Stimulated activated naive B cell treated with anti-CD40 and anti-IgM and Interleukin-4, amounts not matched to agents 10 μg/mL and 1 μg/mL and 100 μg/mL, for 72 hours (primary cell): ENCODE results near the gene RBFOX2.
"Not testable (repeated sequence)": the region's sequence is repeated elsewhere in the genome, so short reads cannot be mapped to it uniquely, and the experiment has no call there.

Experiments
- ATAC-seq, 2 donors: fragments of 150-1000 bp; cut with Tn5 transposase; replicated peaks; 2 replicates each; pipeline ENCODE4 v1.10.0; 2021; ENCODE audit warnings: moderate library complexity in 1 of 2
- DNase-seq: peaks from one replicate; pipeline ENCODE4 v3.0.0; 2021
- H3K27ac Mint-ChIP-seq: one replicate; pipeline ENCODE4 v1.8.0; 2022; ENCODE audit warnings: mild to moderate bottlenecking, mixed read lengths
- H3K27me3 Mint-ChIP-seq, 2 donors: one replicate each; pipeline ENCODE4 v1.8.0; 2022; ENCODE audit warnings: mixed read lengths in 2 of 2
- H3K36me3 Mint-ChIP-seq, 2 donors: one replicate each; pipeline ENCODE4 v1.8.0; 2022; ENCODE audit warnings: mixed read lengths in 2 of 2, mild to moderate bottlenecking in 1 of 2
- H3K4me1 Mint-ChIP-seq, 2 donors: one replicate each; pipeline ENCODE4 v1.8.0; 2022; ENCODE audit warnings: mixed read lengths in 2 of 2, mild to moderate bottlenecking in 1 of 2
- H3K4me3 Mint-ChIP-seq, 2 donors: one replicate each; pipeline ENCODE4 v1.8.0; 2022; ENCODE audit warnings: mild to moderate bottlenecking in 2 of 2, mixed read lengths in 2 of 2, moderate library complexity in 1 of 2
- H3K9me3 Mint-ChIP-seq, 2 donors: one replicate each; pipeline ENCODE4 v1.8.0; 2022; ENCODE audit warnings: mixed read lengths in 2 of 2, mild to moderate bottlenecking in 1 of 2

The RBFOX2 gene

DNA sequence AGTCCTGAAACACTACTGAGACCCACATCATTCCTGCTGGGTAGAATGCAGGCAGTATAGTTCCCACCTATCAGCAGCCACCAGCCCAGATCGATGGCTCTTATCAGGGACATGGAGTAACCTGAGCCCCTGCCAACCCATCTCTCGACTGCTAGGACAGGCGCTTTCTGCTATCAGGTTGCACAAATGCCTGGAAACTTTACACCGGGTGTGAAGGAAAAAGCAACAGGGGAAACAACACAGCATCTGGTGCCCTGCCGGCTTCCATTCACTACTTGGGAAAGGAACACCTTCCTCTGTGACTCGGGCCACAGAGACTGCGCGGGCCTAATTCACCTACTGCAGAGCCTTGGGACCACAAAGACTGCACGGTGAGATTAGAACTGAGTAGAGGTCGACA is 18.5 kb downstream of the RBFOX2 start:
- Mint-ChIP-seq H3K27ac (no peak overlapping the region), H3K9me3 (no peaks in the 10 kb centered on the region), H3K4me3 (no peak overlapping the region), H3K36me3 (no peaks in the 10 kb centered on the region), H3K4me1 (no peaks in the 10 kb centered on the region), H3K27me3 (peaks cover 36 to 42% of the 10 kb centered on the region in 2 donors)
- no peak for DNase-seq
- ATAC-seq = no peak

DNA sequence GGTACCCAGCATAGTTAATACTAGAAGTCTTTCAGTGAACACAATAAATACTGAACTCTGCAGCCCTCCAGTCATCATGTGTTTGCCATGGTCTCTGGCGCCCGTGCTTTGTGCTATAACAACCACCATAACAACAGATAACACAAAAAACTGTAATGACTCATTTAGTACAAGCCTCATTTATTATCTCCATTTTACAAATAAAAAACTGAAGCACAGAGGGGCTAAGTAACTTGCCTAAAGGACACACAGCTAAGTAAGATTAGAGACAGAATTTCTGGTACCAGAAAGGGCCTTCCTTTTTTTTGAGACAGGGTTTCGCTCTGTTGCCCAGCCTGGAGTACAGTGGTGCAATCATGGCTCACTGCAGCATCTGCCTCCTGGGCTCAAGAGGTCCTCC is 19.5 kb downstream of the RBFOX2 start:
- H3K27ac Mint-ChIP-seq = no peak overlapping the region
- no peak overlapping the region for H3K4me3 Mint-ChIP-seq
- no peaks in the 10 kb centered on the region for H3K9me3 Mint-ChIP-seq

DNA sequence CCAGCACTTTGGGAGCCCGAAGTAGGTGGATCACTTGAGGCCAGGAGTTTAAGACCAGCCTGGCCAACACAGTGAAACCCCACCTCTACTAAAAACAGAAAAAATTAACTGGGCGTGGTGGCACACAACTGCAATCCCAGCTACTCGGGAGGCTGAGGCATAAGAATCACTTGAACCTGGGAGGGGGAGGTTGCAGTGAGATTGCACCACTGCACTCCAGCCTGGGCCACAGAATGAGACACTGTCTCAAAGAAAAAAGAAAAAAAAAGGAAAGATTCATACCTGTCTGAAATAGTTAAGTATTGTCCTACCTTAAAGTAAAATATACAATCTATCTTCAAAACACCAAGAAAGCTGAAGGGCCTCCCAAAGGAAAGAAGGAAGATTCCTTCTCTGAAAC is 20.1 kb downstream of the RBFOX2 start:
- DNase-seq (no peak), ATAC-seq (no peak)
- Mint-ChIP-seq H3K36me3 (no peaks in the 10 kb centered on the region), H3K9me3 (no peaks in the 10 kb centered on the region), H3K27me3 (peaks cover 40 to 43% of the 10 kb centered on the region in 2 donors), H3K4me3 (no peak overlapping the region), H3K27ac (no peak overlapping the region), H3K4me1 (no peaks in the 10 kb centered on the region)

More for the DNA sequence above, 19.5 kb downstream of the RBFOX2 start:
- ATAC-seq = no peak
- H3K27me3 Mint-ChIP-seq = peaks cover 40 to 43% of the 10 kb centered on the region in 2 donors
- DNase-seq = no peak
- H3K36me3 Mint-ChIP-seq = no peaks in the 10 kb centered on the region
- no peaks in the 10 kb centered on the region for H3K4me1 Mint-ChIP-seq

DNA sequence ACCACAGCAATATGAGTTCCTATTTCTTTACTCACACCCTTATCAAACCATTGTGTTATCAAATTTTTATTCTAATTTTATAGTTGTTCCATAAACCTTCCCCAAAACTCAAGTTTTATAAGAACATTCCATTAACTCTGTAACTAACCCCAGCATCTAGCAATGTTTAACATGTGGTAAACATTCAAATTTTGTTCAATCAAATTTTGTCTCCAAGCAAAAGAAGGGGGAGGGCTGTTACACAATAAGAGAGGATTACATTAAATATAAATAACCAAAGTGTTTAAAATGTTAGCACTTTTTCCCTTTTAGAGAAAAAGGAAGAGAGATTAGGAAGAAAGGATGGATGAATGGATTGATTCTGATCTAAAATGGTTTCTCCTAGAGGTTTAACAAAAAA is 20.5 kb downstream of the RBFOX2 start:
- no peak for DNase-seq
- ATAC-seq = no peak
- H3K4me1 Mint-ChIP-seq = no peaks in the 10 kb centered on the region
- H3K36me3 Mint-ChIP-seq = no peaks in the 10 kb centered on the region
- H3K9me3 Mint-ChIP-seq = no peaks in the 10 kb centered on the region
- H3K4me3 Mint-ChIP-seq = no peak overlapping the region
- H3K27ac Mint-ChIP-seq = no peak overlapping the region
- peaks cover 36 to 38% of the 10 kb centered on the region in 2 donors for H3K27me3 Mint-ChIP-seq

DNA sequence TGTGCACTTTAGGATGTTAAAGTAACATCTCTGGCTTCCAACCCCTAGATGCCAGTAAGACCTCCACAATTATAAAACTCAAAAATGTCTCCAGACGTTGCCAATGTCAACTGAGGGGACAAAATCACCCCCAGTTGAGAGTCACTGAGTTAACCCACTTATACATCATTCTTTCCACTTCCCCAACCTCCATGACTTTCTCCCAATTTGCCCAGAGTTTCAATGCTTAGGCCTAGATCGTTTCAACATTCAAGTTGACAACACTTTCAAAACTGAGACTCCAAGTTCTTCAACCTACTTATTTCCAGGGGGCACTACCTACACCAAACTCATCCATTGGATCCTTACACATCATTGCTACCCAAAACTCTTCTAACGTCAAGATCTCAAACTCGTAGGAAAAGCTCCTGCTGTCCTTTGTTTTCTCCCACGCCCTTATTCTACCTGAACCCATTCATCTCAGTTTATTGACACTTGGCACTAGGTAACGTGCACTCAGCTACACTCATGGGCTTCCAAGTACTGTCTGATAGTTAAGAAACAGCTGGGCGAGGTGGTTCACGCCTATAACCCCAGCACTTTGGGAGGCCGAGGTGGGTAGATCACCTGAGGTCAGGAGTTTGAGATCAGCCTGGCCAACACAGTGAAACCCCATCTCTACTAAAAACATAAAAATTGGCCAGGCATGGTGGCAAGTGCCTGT is 24.5 kb downstream of the RBFOX2 start:
- no peak for ATAC-seq
- peaks cover 28 to 34% of the 10 kb centered on the region in 2 donors for H3K27me3 Mint-ChIP-seq
- no peaks in the 10 kb centered on the region for H3K9me3 Mint-ChIP-seq
- no peaks in the 10 kb centered on the region for H3K4me1 Mint-ChIP-seq
- no peaks in the 10 kb centered on the region for H3K36me3 Mint-ChIP-seq
- no peak for DNase-seq
- no peak overlapping the region for H3K27ac Mint-ChIP-seq
- H3K4me3 Mint-ChIP-seq = no peak overlapping the region

DNA sequence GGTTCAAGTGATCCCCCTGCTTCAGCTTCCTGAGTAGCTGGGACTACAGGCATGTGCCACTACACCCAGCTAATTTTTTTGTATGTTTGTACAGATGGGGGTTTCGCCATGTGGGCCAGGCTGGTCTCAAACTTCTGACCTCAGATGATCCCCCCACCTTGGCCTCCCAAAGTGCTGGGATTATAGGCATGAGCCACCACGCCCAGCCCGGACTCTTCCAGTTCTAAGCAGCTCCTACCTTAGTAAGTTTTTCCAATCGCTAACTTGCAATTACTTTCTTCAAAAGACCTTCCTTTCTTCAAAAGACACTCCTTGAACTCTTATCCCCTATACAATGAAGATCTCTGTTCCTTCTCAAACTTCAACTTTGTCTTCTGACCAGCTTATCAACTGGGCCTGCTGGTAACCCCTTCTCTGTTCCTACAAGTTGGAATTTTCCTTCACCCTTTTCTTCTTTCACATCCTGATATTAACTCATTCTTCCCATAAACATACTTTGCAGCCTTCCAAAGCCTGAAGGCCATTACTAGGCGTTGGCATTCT is 25.8 kb downstream of the RBFOX2 start:
- DNase-seq = no peak
- no peak for ATAC-seq
- Mint-ChIP-seq H3K27me3 (peaks cover 28 to 41% of the 10 kb centered on the region in 2 donors), H3K36me3 (no peaks in the 10 kb centered on the region), H3K9me3 (no peaks in the 10 kb centered on the region), H3K4me1 (no peaks in the 10 kb centered on the region), H3K27ac (no peak overlapping the region), H3K4me3 (no peak overlapping the region)

DNA sequence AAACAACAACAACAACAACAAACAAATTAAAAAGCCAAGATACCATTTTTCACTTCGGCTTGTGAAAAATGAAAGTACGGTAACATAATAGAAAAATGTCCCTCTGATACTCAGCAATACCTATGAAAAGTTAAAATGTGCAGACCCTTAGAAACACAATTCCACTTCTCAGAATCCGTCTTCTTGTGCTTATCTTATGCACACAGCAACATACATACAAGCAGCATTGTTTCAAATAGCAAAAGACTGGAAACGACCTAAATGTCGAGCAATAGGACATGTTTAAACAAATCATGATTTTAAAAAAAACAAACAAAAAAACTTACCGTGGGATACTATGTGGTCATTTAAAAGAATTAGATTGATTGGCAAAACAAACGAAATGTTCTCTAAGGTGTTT is 26.5 kb downstream of the RBFOX2 start:
- no peaks in the 10 kb centered on the region for H3K36me3 Mint-ChIP-seq
- no peak for ATAC-seq

DNA sequence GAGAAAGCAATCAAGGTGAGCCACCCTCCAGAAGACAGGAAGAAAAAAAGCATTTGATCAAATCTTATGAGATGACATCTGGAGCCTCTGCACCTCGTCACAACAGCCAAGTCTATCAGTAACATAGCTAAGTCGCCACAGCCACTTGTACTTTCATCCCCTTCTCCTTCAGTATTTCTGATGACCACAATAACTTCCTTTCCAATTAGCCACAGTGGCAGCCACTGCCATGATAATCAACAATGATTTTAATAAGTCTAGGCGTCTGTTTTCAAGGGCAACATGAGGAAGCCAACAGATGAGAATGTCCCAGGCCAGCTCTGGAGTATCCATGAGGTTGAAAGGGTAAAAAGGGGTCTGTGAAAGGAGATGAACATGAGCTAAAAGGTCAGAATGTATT is 29.9 kb downstream of the RBFOX2 start:
- Mint-ChIP-seq H3K4me3 (no peak overlapping the region), H3K27me3 (peaks cover 21 to 28% of the 10 kb centered on the region in 2 donors), H3K36me3 (no peaks in the 10 kb centered on the region), H3K4me1 (peaks cover 1 to 10% of the 10 kb centered on the region in 2 donors), H3K9me3 (no peaks in the 10 kb centered on the region), H3K27ac (no peak overlapping the region)
- ATAC-seq (no peak), DNase-seq (no peak)

More for the DNA sequence above, 26.5 kb downstream of the RBFOX2 start:
- no peak overlapping the region for H3K4me3 Mint-ChIP-seq
- no peaks in the 10 kb centered on the region for H3K4me1 Mint-ChIP-seq
- no peak for DNase-seq
- H3K27me3 Mint-ChIP-seq = peaks cover 28 to 41% of the 10 kb centered on the region in 2 donors
- no peak overlapping the region for H3K27ac Mint-ChIP-seq
- H3K9me3 Mint-ChIP-seq = no peaks in the 10 kb centered on the region

DNA sequence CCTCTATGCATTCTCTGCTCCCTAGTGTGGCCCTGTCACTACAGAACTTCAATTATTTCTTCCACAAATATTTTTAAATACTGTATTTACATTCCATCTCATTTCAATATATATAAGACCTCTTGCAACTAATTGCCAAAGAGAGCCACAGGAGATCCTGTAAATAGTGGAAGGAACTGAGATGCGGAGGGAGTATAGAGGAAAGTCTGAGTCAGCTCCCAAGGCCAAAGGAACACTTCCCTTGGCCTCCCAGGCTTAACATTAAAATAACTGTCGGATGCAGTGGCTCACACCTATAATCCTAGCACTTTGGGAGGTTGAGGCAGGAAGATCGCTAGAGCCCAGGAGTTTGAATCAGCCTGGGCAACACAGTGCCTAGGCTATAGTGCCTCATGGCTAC is 31.2 kb downstream of the RBFOX2 start:
- H3K4me3 Mint-ChIP-seq = no peak overlapping the region
- no peak overlapping the region for H3K27ac Mint-ChIP-seq
- ATAC-seq (no peak), DNase-seq (no peak)
- H3K9me3 Mint-ChIP-seq = no peaks in the 10 kb centered on the region
- H3K4me1 Mint-ChIP-seq = peaks cover 1 to 10% of the 10 kb centered on the region in 2 donors
- H3K36me3 Mint-ChIP-seq = no peaks in the 10 kb centered on the region
- peaks cover 21 to 35% of the 10 kb centered on the region in 2 donors for H3K27me3 Mint-ChIP-seq

DNA sequence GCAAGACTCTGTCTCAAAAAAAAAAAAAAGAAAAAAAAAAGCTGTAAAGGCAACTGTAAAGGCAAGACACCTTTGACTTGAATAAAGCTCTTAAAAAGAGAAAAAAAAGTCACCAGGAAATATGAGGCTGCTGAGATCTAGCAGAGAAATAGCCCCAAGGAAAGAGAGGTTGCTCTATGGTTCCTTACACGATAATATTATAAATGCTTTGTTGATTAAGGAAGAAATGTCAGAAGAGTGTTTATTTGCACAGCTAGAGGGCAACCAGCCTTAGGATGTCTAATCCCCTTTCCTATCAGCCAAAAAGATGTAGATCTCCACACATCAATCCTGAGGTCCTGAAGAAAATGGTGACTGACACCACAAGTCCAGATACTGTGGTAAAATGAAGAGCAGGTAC is 32.0 kb downstream of the RBFOX2 start:
- Mint-ChIP-seq H3K9me3 (no peaks in the 10 kb centered on the region), H3K36me3 (no peaks in the 10 kb centered on the region), H3K4me1 (peaks cover 1 to 10% of the 10 kb centered on the region in 2 donors), H3K4me3 (no peak overlapping the region), H3K27ac (no peak overlapping the region), H3K27me3 (peaks cover 21 to 35% of the 10 kb centered on the region in 2 donors)
- ATAC-seq (no peak), DNase-seq (no peak)

DNA sequence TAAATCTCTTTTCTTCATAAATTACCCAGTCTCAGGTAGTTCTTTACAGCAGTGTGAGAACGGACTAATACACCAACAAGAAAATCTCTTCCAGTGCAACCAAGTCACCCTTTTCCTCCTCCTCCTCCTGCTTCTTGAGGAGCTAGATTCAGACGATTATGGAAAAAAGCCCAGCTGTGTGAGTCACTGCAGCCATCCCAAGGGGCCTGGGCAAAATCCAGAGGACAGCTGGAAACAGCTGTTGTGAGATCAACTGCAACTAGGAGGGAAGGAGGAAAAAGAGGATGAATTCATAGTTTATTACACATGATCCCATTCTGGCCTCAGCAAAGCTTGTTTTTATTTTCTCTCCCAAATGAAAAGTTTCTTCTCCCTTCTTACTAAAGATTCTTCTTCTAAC is 32.9 kb downstream of the RBFOX2 start:
- Mint-ChIP-seq H3K4me1 (peaks cover 1 to 10% of the 10 kb centered on the region in 2 donors), H3K36me3 (no peaks in the 10 kb centered on the region), H3K9me3 (no peaks in the 10 kb centered on the region), H3K4me3 (no peak overlapping the region), H3K27ac (no peak overlapping the region), H3K27me3 (peaks cover 17 to 32% of the 10 kb centered on the region in 2 donors)
- no peak for DNase-seq
- no peak for ATAC-seq

DNA sequence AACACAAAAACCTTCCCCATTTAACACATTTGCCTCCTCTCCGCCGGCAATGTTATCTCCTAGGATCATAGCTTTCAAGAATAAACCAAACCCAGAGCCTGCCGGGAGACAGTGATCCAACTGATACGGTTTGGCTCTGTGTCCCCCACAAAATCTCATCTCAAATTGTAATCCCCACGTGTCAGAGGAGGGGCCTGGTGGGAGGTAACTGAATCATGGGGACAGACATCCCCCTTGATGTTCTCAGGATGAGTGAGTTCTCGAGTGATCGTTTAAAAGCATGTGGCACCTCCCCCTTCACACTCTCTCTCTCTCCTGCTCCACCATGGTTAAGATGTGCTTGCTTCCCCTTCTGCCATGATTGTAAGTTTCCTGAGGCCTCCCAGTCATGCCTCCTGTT is 33.3 kb downstream of the RBFOX2 start:
- Mint-ChIP-seq H3K27me3 (peaks cover 15 to 28% of the 10 kb centered on the region in 2 donors), H3K4me3 (no peak overlapping the region), H3K9me3 (no peaks in the 10 kb centered on the region), H3K27ac (no peak overlapping the region), H3K36me3 (no peaks in the 10 kb centered on the region), H3K4me1 (peaks cover 1 to 10% of the 10 kb centered on the region in 2 donors)
- DNase-seq (no peak), ATAC-seq (no peak)

DNA sequence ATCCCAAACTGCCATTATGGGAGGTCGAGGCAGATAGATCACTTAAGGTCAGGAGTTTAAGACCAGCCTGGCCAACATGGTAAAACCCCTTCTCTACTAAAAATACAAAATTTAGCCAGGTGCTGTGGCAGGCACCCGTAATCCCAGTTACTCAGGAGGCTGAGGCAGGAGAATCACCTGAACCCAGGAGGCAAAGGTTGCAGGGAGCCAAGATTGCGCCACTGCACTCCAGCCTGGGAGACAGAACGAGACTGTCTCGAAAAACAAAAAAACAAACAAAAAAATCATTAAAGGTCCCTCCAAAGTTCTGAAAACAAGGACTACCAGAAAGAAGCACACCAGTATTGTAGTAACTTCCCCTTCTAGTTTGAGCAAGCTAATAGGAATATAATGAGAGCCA is 34.9 kb downstream of the RBFOX2 start:
- H3K36me3 Mint-ChIP-seq, ATAC-seq, DNase-seq, H3K27ac Mint-ChIP-seq, H3K4me3 Mint-ChIP-seq, H3K9me3 Mint-ChIP-seq: not testable (repeated sequence)
- H3K4me1 Mint-ChIP-seq = peaks cover 1 to 10% of the 10 kb centered on the region in 2 donors
- peaks cover 11 to 23% of the 10 kb centered on the region in 2 donors for H3K27me3 Mint-ChIP-seq

DNA sequence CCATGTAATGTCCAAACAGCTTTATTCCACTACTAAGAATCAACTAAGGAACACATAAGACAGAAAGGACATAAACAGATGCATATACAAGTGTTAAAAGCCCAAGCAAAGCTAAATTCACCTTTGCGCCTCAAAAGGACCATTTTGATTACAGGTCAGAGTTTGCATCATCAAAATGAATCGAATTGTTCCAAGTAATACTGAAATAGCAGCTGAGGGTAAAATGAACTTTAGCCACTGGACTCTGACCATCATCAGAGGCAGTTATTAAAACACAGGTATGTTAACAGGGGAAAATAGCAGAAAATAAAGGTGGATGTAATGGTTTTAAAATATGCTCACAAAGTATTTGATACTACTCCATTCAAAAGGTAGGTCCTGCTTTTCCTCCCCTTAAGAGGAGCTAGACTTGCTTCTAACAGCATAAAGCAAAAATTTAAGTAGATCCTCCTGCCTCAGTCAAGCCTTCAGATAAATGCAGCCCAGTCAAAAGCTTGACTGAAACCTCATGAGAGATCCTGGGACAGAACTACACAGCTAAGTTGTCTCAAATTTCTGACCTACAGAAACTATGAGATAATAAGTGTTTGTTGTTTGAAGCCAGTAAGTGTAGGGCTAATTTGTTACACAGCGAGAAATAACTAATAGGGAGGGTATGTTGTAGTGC is 35.4 kb downstream of the RBFOX2 start:
- Mint-ChIP-seq H3K27ac (no peak overlapping the region), H3K4me3 (no peak overlapping the region), H3K27me3 (peaks cover 11 to 18% of the 10 kb centered on the region in 2 donors), H3K36me3 (no peaks in the 10 kb centered on the region), H3K4me1 (peaks cover 1 to 10% of the 10 kb centered on the region in 2 donors), H3K9me3 (no peaks in the 10 kb centered on the region)
- no peak for ATAC-seq
- DNase-seq = no peak

DNA sequence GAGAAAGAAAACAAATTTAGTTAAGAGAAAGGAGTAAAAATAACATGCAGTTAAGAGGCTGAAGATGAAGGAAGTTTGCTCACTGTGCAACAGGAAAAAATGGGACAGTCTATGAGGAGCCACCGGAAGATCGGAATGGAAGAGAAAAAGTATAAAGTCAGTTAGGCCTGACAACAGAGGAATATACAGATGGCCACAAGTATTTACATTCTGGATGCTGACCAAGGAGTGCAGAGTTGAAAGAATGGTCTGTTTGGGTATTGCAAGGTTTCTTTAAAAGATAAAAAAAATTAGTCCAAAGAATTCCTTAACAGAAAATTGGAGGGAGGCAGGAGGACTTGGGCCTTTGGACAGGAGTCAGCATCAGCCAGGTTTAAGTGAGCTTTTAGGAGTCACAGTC is 37.5 kb downstream of the RBFOX2 start:
- Mint-ChIP-seq H3K4me3 (no peak overlapping the region), H3K9me3 (no peaks in the 10 kb centered on the region), H3K4me1 (peaks cover 1 to 10% of the 10 kb centered on the region in 2 donors), H3K36me3 (no peaks in the 10 kb centered on the region), H3K27ac (no peak overlapping the region), H3K27me3 (peaks cover 11 to 17% of the 10 kb centered on the region in 2 donors)
- ATAC-seq (no peak), DNase-seq (no peak)
